Ureter (tissue), 1 donor: ENCODE measurements around the gene DYNC2LI1. TPM values are rescaled to one million over a fixed set of nuclear protein-coding genes. Genes with fewer than 3 reads are reported as not detected.
A peak's percentile ranks its signal among the peaks of the same experiment; 100 is the strongest.
"Not testable (repeated sequence)": the region's sequence is repeated elsewhere in the genome, so short reads cannot be mapped to it uniquely, and the experiment has no call there.

ENCODE experiments used
- DNase-seq: peaks from one replicate; pipeline ENCODE4 v3.0.0-alpha.2; 2020; ENCODE audit warnings: low spot score
- total RNA-seq: library from RNA; stranded (reverse); gene quantifications from one replicate; pipeline ENCODE4 v1.2.4, GENCODE V29; 2023
- donor health status: DM: yes; HTN: yes; CAD: no.

DYNC2LI1 gene
- total RNA-seq, result 35.6 TPM

DNA sequence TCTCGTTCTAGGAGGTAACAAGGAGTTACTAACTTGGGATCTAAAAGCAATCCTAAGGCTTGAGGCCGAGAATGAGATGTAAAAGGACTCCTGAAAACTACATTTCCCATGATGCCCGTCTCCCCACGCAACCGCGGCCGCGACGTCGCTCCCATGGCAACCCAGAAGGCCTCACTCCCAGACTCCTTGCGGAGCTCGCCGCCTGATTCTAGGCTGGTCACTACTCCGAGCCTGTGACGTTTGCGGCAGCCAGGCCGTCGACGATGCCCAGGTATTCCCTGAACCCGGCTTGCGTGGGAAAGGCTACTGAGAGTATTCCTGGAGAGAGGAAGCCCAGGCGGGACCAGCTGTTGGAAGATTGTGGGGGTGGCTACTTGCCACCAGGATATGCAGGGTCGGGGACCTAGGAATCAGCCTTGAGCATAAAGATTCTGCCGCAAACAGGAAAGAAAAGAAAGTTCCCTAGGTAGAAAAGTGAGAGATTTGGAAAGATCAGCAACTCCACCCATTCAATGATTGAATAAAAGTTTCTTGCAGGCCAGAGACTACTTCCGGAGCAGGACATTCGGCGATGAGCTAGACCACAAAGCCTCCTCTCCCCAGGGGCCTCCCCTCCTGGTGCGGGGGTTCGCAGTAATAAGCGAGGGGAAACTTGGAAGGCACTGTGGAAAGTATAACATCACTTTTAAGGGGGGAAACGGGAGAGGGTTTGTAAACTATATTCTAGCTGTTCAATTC, at the start of gene DYNC2LI1:
TSS of gene DYNC2LI1 (plus strand) at position 164 of the 738 bp plus-strand sequence. CDS start at position 264, 100 bp downstream.
- DNase-seq, result peak; percentile 92

- DNase-seq, result no peak
These were observed 48.9 kb upstream of the DYNC2LI1 start for GRCh38 chr2:43724728-43725526.

- DNase-seq, result no peak
These were observed 48.1 kb upstream of the DYNC2LI1 start for GRCh38 chr2:43725711-43726246.

GRCh38 chr2:43726961-43727633, 46.7 kb upstream of the DYNC2LI1 start:
- DNase-seq, result not testable (repeated sequence)

GRCh38 chr2:43727634-43728014, 46.2 kb upstream of the DYNC2LI1 start:
- DNase-seq, result no peak

DNA sequence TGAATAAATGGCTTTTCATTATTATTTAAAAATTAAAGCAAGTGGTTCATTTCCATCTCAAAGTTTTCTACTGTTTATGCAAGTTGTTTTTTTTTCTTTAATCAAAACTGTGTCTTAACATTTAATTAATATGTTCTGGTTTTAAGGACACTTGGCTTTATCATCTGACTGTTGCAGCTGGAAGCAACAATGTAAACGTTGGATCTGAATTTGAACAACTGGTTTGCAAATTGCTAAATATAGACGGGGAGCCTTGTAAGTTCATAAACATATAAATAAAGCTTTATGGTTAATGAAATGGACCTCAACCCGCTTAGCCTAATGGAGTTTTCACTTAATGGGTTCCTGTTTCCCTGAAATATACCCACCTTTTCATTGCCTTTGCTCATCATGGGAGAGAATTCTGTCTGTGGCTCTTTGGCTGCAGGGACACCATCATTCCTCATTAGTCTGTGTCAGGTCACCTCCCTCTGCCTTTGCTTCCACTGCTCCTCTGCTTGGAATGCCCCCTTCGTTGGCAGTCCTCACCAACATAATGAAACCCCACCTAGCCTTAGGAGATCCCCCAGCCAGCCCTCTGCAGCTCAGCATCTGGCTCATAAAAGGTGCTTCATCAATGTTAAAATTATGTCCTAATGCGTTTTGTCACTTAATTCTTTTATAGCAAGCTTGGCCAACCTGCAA, 44.2 kb upstream of the DYNC2LI1 start:
- DNase-seq, result no peak

DNA sequence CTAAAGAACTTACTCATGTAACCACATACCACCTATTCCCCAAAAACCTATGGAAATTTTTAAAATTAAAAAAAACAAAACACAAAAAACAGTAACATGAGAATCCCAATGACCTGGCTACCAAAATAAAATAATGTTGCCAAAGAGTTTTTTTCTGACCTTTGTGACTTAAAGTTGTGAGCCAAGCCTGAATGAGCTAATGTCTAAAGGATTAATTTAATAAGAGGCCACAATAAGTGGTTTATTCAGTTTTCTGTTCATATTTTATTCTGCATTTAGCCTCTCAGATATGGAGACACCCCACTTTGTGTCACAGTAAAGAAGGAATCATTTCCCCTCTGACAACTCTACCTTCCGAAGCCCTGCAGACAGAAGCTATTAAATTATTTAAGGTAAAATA, 42.6 kb upstream of the DYNC2LI1 start:
- no peak for DNase-seq

- DNase-seq, result no peak
These were observed 37.2 kb upstream of the DYNC2LI1 start for GRCh38 chr2:43736637-43737036.

DNA sequence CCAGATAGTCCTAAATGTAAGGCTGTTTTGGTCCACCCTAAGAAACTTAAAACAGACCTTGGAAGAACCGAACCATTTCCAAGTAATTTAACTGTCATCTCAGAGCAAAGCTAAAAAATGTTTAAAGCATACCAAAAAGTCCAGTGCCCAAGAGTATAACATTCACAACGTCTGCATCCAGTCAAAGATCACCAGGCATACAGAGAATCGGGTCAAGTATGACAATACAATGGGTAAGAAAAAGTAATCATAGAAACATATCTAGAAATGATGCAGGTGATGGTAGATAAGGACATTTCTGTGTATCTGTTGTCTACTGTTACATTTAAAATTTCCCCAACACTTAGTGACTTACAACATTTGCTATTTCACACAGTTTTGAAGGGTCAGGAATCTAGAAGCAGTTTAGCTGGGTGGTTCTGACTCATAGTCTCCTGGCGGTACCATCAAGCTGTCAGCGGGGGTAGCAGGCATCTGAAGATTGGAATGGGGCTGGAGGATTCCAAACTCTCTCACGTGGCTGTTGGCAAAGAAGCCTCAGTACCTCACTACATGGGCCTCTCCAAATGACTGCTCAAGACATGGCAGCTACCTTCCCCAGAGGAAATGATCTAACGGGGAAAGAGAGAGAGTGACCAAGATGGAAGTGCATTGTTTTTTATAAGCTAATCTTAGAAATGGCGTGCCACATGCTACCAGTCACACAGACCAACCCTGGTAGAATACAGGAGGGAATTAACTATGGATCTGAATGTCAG, 36.6 kb upstream of the DYNC2LI1 start:
- no peak for DNase-seq

DNA sequence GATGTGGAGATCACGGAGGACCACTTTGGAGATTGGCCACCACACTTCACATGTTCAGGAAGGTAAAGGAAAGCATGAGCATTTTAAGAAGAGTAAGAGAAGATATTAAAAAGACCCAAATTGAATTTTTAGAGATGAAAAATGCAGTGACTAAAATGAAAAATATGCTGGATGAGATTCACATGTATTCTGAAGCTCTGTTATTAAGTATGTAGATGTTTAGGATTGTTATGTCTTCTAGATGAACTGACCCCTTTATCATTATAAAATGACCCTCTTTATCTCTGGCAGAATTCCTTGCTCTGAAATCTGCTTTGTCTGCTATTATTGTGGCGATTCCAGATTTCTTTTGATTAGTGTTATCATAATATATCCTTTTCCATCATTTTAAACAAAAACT, 36.0 kb upstream of the DYNC2LI1 start:
- DNase-seq, result no peak

DNA sequence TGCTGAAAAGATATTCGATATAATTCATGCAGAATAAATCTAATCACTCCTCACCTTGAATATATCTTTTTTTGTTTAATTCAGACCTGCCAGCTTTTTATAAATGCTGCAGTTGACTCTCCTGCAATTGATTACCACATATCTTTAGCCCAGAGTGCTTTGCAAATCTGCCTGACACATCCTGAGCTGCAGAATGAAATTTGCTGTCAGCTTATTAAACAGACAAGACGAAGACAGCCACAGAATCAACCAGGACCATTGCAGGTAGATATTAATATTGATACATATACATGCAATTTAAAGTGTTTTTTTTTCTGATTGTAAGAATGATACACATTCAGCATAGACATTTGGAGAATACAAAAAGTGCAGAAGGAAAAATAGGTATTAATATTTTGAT, 35.6 kb upstream of the DYNC2LI1 start:
- DNase-seq, result no peak

- DNase-seq, result no peak
These were observed 30.1 kb upstream of the DYNC2LI1 start for GRCh38 chr2:43743706-43744105.

GRCh38 chr2:43745457-43745856, 28.4 kb upstream of the DYNC2LI1 start:
- DNase-seq, result no peak

DNA sequence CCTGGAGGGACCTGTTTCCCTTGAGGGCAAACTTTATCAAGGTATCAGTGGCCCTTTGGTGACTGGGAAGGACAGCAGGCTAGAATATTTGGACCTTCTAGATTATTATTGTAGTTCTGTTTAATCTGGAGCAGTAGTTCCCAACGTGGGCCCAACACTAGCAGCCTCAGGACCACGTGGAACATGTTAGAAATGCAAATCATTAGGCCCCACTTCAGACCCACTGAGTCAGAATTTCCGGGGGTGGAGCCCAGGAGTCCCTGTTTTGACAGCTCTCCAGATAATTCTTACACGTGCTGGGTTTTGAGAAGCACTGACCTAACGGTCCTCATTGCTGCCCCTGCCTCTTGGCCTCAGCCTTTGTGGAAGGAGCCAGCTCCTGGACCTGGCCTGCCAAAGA, 25.5 kb upstream of the DYNC2LI1 start:
- DNase-seq, result no peak

GRCh38 chr2:43749583-43749982, 24.3 kb upstream of the DYNC2LI1 start:
- DNase-seq, result no peak

GRCh38 chr2:43751476-43751990, 22.3 kb upstream of the DYNC2LI1 start:
- DNase-seq, result no peak

GRCh38 chr2:43752302-43752701, 21.5 kb upstream of the DYNC2LI1 start:
- DNase-seq, result no peak

DNA sequence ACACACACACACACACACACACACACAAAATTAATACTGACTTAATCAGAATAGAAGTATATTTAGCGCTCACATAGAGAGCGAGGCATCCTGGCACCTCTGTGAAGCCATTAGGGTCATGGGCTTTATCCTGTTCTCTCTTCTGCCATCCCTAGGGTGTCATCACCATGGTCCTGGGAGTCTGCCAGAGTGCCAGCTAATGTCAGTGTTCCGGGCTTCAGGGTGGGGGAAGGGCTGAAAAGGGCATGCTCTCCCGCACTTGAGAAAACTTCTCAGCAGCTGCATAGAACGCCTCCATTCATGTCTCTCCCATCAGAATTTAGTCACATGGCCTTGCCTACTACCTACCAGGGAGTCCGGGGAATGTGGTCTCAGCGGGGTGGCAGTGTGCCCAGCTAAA, 19.7 kb upstream of the DYNC2LI1 start:
- no peak for DNase-seq

GRCh38 chr2:43758739-43759138, 15.1 kb upstream of the DYNC2LI1 start:
- DNase-seq, result no peak

DNA sequence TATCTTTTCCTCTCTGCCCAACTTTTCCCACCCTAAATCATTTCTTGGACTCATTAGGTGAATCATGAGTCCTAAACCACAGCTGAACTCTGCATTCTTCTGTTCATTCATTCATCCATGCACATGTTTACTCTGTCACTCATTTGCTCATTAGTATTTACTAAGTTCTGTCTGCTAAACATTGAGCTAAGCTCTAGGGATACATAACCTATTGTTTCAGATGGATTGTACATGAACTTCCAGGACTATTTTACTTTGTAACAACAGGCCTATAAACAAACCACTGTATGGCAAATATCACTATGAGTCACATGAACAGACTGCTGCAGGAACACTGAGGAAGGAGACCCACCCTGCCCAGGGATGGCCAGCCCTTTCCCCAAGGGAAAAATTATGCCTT, 14.6 kb upstream of the DYNC2LI1 start:
- no peak for DNase-seq

DNA sequence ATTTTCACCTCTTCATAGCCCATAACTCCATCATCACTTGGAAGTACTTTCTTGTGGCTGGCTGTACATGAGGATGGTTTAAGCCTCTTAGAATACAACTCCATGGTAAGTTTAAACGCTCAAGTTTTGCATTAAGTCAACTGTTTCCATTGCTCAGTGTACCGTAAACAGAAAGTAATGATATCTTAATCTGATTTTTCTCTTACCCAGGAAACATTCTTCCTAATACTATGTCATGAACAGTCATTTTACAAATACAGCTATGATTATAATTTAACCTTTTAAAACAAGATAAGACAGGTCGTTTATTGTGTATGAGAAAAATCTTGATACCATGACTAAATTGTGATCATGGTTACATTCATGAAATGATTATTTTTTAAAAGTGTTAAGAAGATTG, 11.6 kb upstream of the DYNC2LI1 start:
- no peak for DNase-seq
